Measurements from ENCODE around the gene CTPS1.

Gene CTPS1

GRCh38 chr1:40965531-40965930 is 14.0 kb upstream of the CTPS1 start:
- DNase-seq = no peak

GRCh38 chr1:40966417-40966816 is 13.1 kb upstream of the CTPS1 start:
- DNase-seq = no peak

GRCh38 chr1:40969445-40969844 is 10.1 kb upstream of the CTPS1 start:
- DNase-seq = no peak

GRCh38 chr1:40971966-40972365 is 7.5 kb upstream of the CTPS1 start:
- no peak for DNase-seq

- DNase-seq = no peak
Measured at GRCh38 chr1:40973912-40974311, 5.6 kb upstream of the CTPS1 start.

- no peak for DNase-seq
Measured at GRCh38 chr1:40974945-40975344, 4.6 kb upstream of the CTPS1 start.

GRCh38 chr1:40976952-40977690 is 2.4 kb upstream of the CTPS1 start:
- DNase-seq = no peak

GRCh38 chr1:40977716-40978115 is 1.8 kb upstream of the CTPS1 start:
- no peak for DNase-seq

GRCh38 chr1:40978886-40979240 is 633 bp upstream of the CTPS1 start:
- no peak for DNase-seq

- DNase-seq = peak in 2 of 56 donors; percentile 45 to 47
Measured at GRCh38 chr1:40980068-40980452, 564 bp downstream of the CTPS1 start.

GRCh38 chr1:40980453-40981121 is 1.1 kb downstream of the CTPS1 start:
- DNase-seq = peak in 12 of 56 donors; percentile 7 to 52 (median 25)

- DNase-seq = no peak
Measured at GRCh38 chr1:40981691-40982448, 2.4 kb downstream of the CTPS1 start.

GRCh38 chr1:40982721-40983120 is 3.2 kb downstream of the CTPS1 start:
- DNase-seq = no peak

- no peak for DNase-seq
Measured at GRCh38 chr1:40983286-40983685, 3.8 kb downstream of the CTPS1 start.

GRCh38 chr1:40984066-40984465 is 4.6 kb downstream of the CTPS1 start:
- no peak for DNase-seq

GRCh38 chr1:40984531-40984930 is 5.0 kb downstream of the CTPS1 start:
- no peak for DNase-seq

- DNase-seq = no peak
Measured at GRCh38 chr1:40985161-40985560, 5.7 kb downstream of the CTPS1 start.

- no peak for DNase-seq
Measured at GRCh38 chr1:40985875-40986274, 6.4 kb downstream of the CTPS1 start.

- peak in 11 of 56 donors; percentile 5 to 31 (median 19) for DNase-seq
Measured at GRCh38 chr1:40986328-40986783, 6.9 kb downstream of the CTPS1 start.

- no peak for DNase-seq
Measured at GRCh38 chr1:40986956-40987355, 7.5 kb downstream of the CTPS1 start.

GRCh38 chr1:40987439-40988276 is 8.2 kb downstream of the CTPS1 start:
- no peak for DNase-seq
